OCI-M2 (cell line): ENCODE results near the gene TIMM23.
"Not testable (repeated sequence)": the region's sequence is repeated elsewhere in the genome, so short reads cannot be mapped to it uniquely, and the experiment has no call there.

Source experiments
- DNase-seq: peaks from one replicate; lab custom pipeline; 2025; ENCODE audit not compliant: unreplicated experiment; lab: John Stamatoyannopoulos, UW

Gene TIMM23, protein sequence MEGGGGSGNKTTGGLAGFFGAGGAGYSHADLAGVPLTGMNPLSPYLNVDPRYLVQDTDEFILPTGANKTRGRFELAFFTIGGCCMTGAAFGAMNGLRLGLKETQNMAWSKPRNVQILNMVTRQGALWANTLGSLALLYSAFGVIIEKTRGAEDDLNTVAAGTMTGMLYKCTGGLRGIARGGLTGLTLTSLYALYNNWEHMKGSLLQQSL

GRCh38 chr10:45972106-45972812 lies at the start of gene TIMM23:
Gene TIMM23 (plus strand): TSS chr10:45972489. CDS start chr10:45972625, 136 bp downstream.
- not testable (repeated sequence) for DNase-seq

DNA sequence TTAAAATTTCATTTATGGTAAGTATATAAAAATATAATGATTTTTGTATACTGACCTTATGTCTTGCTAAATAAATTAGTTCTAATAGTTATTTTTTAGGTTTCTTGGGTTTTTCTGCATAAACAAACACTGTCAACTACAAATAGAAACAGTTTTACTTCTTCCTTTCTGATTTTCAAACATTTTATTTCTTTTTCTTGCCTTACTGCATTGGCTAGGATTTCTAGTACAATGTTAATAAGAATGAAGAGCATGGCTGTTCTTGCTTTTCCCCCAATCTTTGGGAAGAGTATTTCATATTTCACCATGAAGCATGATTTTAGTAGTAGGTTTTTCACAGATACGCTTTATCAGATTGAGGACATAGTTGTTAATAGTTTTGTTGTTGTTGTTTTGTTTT lies 45.5 kb upstream of the TIMM23 start:
- not testable (repeated sequence) for DNase-seq

DNA sequence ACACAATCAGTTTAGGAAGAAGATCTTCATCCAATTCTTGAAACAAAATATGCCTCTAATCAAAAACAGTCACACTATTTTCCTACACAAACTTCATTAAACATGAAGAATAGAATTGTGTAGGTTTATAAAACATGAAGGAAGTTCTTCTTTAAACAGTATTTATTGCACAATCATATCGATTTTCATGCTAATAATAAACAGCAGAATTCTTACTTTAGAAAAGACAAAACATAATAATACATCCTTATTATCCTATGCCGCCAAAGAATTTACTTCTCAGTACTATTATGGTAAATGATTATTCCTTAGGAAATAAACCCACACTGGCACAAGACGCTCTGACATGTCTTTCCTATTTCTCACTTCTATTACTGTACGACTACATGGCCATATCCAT lies 41.0 kb upstream of the TIMM23 start:
- not testable (repeated sequence) for DNase-seq

GRCh38 chr10:45934788-45935187 lies 37.5 kb upstream of the TIMM23 start:
- not testable (repeated sequence) for DNase-seq

DNA sequence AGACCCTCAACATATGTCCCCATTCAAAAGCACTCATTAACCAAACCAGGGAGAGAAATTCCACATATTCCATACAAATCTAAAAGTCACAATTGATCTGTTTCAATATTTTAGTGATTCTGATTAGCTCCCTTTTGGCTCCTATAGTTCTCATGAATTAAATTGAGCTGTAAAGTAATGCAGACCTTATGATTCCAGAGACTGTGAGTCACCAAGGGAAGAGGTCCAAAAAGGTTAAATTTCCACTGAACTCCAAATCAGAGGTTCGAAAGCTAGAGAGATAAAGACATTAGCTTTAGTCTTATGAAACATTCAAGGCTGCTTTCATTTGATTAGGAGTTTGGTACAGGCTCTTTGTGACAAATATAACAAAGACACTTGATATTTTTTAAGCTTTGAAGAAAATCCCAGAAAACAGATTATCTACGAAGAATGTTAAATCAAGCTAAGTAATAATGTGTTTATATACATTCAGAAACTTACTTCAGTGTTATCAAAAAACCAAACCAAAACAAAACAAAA lies 33.1 kb upstream of the TIMM23 start:
- DNase-seq: not testable (repeated sequence)

DNA sequence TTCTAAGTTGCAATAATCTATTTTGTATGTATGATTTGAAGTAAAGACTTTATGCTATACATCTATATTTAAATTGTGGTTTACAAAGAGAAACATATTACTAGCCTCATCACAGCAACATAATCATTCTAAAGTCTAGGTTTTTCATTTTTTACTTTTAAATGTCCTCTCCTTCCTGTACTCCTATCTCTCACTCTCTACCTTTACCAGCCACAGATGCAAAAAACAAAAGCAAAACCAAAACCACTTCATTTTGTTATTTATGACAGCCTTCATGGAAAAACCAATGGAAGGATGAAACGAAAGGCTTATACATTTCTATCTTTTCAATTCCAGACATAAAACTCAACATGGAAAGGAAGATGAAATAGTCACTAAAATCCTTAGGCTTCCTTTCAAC lies 31.1 kb upstream of the TIMM23 start:
- DNase-seq: not testable (repeated sequence)

DNA sequence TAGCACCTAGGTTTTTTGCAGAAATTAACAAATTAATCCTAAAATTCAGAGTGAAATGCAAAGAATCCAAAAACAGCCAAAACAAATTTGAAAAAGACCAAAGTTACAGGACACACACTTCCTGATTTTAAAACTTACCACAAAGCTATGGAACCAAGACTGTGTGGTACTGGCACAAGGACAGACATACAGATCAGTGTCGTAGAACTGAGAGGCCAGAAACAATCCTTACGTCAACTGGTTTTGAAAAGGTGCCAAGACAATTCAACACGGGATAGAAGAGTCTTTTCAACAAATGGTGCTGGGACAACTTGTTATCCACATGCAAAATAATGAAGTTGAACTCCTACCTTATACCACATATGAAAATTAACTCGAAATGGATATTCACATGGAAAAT lies 26.8 kb upstream of the TIMM23 start:
- not testable (repeated sequence) for DNase-seq

- DNase-seq: not testable (repeated sequence)
Observed at GRCh38 chr10:45947363-45947762, 24.9 kb upstream of the TIMM23 start.

GRCh38 chr10:45948801-45949200 lies 23.5 kb upstream of the TIMM23 start:
- not testable (repeated sequence) for DNase-seq

DNA sequence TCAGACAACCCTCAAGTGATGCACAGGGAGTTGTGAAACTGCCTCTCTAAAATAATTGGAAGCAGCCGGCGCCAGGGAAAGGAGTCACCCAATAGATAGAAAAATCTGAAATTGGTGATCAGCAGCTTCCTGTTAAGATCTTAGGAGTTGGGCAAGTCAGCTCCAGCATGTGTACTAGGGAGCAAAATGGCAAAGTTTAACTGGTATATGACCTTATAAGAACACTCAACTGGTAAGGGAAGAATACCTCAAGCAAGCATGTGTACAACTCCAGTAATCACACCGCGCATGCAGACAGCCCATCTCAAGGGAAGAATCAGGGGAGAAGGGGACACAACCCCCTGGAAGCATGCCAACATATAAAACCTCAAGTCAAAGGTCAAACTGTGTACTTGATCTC lies 17.9 kb upstream of the TIMM23 start:
- DNase-seq: not testable (repeated sequence)

DNA sequence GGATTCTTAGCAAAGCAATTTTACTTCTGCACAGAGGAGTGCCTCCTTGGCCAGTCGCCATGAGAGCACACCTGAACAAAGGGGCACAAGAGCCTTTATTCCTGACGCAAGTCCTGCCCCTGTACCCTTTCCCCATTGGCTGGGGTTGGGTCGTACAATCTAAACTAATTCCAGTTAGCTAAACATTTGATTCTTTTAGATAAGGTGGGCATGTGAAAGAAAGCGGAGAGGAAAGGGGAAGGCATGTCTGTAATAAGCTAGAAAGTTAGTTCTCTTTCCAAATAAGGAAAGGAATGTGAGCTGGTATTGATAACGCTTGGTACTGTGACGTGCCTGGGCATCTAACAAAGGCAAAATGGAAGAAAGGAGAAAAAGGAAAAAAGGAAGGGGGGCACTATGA lies 15.7 kb upstream of the TIMM23 start:
- DNase-seq: not testable (repeated sequence)

GRCh38 chr10:45957928-45958327 lies 14.4 kb upstream of the TIMM23 start:
- not testable (repeated sequence) for DNase-seq

- not testable (repeated sequence) for DNase-seq
Observed at GRCh38 chr10:45962686-45963452, 9.4 kb upstream of the TIMM23 start.

DNA sequence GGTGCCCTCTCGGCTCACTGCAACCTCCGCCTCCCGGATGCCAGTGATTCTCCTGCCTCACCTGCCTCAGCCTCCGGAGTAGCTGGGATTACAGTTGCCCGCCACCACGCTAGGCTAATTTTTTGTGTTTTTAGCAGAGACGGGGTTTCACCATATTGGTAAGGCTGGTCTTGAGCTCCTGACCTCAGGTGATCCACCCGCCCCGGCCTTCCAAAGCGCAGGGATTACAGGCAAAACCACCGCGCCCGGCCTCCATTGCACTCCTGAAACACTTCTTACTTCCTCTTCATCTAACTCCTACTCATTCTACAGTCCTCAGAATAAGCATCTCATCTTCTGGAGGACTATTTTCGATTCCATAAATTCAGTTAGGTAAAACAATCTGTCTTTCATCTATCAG lies 1.3 kb upstream of the TIMM23 start:
- DNase-seq: not testable (repeated sequence)

DNA sequence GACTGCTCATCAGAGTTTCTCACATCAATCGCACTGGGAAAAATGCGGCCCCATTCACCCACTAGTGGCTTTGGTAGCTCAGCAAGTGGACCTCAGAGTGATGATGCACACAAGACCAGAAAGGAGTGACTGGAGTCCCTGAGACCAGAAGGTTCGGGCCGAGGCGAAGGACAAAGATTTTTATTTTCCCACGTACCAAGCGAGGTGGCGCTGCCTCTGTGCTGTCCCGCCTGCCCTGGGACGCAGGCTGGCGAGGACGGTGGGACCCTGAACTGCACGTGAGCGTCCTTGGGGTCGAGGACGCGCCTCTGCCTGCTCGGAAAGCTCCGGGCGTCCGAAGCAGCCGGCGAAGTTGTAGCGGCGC lies 565 bp upstream of the TIMM23 start:
- not testable (repeated sequence) for DNase-seq

DNA sequence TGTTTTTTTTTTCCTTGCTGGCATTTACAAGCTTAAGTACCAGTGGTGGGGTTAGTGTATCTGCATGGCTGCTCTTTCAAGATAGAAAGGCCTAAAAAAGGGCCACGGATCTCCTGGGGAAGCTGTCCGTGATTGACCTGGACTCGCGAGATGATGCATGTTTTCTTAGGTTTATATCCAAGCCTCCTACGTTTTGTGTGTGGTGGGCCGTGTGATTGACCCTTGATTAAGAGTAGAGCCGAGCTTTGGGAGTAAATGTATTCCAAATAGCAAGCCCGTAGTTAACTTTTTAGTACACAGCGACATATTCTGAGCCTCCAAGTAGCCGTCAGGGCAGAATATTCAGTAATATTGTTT lies 502 bp downstream of the TIMM23 start:
- DNase-seq: not testable (repeated sequence)

DNA sequence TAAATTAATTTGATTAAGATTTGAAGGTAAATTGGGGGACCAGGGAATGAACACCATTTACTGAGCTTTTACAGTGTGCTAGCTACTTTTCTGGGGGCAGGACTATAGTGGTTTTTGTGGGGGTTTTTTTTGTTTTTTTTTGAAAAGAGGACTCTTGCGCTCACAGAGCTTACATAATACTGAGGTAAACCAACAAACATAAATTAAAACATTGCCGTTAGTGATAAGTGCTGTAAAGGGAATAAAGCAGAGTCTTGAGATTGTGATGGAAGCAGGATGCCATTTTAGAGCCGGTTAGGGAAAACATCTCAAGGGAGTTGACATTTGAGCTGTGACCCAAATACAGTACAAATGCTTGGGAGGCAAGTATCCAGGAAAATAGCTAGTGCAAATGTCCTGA lies 1.8 kb downstream of the TIMM23 start:
- not testable (repeated sequence) for DNase-seq

GRCh38 chr10:45978554-45978953 lies 6.3 kb downstream of the TIMM23 start:
- DNase-seq: not testable (repeated sequence)

- not testable (repeated sequence) for DNase-seq
Observed at GRCh38 chr10:45981367-45981766, 9.1 kb downstream of the TIMM23 start.

- not testable (repeated sequence) for DNase-seq
Observed at GRCh38 chr10:45983538-45984186, 11.4 kb downstream of the TIMM23 start.

GRCh38 chr10:45984473-45984872 lies 12.2 kb downstream of the TIMM23 start:
- not testable (repeated sequence) for DNase-seq
